Eye (tissue), 1 donor: ENCODE results near the gene RASGRP4.
A peak's percentile ranks its signal among the peaks of the same experiment; 100 is the strongest.
"Not testable (repeated sequence)": the region's sequence is repeated elsewhere in the genome, so short reads cannot be mapped to it uniquely, and the experiment has no call there.

ENCODE experiments used
- DNase-seq: peaks from one replicate; pipeline ENCODE4 v3.0.0-alpha.2; 2015

Gene RASGRP4

DNA sequence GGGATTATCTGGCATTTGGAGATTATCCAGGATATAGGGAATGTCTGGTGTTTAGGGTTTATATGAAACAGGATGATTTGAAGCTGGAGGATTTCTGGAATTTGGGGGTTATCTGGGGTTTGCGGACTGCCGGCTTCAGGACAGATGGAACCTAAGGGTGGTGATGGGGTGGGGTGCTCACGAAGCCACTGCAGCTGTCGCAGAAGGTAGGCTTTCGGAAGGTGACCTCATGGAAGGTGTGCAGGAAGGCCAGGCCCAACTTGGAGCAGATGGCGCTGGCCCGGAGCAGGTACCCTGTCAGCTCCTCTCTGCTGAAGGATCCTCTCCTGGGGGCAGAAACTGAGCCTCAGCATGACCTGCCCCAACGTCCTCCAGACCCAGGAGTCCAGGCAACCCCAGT lies 13.5 kb downstream of the RASGRP4 start:
- no peak for DNase-seq

DNA sequence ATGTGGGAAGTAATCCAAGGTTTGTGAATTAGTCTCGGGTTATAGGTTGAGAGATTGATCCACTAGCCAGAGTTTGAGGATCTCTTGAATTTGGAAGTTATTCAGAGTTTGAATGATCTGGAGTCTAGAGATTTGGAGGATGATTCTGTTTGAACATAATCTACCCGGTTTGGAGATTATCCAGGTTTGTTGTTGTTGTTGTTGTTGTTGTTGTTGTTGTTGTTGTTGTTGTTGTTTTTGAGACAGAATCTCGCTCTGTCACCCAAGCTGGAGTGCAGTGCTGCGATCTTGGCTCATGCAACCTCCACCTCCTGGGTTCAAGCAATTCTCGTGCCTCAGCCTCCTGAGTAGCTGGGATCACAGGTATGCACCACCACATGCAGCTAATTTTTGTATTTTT lies 14.1 kb downstream of the RASGRP4 start:
- not testable (repeated sequence) for DNase-seq

DNA sequence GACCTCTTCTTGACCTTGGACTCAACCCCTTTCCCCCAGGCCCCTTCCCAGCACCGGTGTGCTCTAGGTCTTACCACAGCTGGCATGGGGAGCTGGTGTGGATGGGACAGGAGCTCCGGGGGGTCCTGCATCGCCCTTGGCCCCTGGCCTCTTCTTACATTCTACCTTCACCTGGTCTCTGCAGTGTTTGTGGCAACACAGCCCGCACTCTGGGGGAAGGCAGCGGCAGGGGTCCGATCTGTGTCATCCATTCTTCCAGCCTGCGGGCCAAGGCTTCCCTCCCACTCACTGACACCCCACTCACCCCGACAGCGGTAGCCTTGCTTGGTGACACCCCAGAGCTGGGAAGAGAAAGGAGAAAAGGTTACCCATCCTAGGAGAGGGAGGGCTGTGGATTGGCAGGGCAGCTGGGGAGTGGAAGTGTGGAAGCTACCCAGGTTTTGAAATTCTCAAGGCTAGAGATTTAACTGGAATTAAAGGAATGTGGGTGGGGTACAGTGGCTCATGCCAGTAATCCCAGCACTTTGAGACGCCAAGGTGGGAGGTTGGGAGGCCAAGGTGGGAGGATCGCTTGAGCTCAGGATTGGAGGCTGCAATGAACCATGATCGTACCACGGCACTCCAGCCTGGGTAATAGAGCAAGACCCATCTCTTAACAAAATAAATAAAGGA lies 14.8 kb downstream of the RASGRP4 start:
- no peak for DNase-seq

DNA sequence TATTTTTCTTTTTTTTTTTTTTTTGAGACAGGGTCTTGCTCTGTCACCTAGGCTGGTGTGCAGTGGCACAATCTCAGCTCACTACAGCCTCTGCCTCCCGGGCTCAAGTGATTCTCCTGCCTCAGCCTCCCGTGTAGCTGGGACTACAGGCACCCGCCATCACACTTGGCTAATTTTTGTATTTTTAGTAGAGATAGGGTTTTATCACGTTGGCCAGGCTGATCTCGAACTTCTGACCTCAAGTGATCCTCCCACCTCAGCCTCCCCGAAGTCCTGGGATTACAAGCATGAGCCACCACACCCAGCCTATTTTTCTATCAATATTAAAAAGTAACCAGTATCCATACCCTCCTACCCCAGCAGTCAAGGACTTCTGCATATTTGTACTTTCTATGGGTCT lies 15.6 kb downstream of the RASGRP4 start:
- DNase-seq, result not testable (repeated sequence)

DNA sequence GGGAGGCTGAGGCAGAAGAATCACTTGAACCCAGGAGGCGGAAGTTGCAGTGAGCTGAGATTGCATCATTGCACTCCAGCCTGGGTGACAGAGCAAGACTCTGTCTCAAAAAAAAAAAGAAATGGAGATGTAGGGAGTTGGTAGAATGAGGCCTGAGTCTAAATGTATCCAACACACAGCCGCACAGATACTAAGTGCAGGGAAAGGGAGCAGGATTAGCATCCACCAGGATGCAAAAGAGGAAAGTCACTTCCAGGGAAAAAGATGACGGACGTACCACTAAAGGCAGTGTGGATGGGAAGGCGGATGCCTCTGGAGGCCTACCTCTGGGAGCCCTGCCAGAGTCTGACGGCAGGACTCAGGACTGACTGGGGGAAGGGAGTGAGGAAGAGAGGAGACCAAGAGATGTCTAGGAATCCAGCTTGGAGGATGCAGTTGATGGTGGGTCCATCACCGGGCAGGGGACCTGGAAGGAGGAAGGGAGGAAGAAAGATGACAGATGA lies 16.3 kb downstream of the RASGRP4 start:
- DNase-seq, result no peak

DNA sequence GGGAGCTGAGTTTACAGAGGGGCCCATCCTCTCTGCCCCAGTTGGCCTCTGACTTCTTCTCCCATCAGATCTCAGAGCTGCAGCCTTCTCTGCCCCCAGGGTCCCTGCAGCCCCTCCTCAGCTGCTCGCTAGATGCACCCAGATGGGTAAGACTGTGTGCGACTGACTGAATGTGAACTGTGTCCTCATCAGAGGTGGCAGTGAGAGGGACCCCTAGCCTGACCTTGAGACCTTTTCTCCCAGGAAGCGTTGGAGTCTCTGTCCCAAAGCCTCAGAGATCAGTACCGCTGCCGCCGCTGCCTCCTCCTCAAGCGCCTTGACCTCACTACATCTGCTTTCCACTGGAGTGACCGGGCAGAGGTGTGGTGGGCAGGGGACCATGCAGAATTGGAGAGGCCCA lies 20.7 kb downstream of the RASGRP4 start:
- DNase-seq, result no peak

DNA sequence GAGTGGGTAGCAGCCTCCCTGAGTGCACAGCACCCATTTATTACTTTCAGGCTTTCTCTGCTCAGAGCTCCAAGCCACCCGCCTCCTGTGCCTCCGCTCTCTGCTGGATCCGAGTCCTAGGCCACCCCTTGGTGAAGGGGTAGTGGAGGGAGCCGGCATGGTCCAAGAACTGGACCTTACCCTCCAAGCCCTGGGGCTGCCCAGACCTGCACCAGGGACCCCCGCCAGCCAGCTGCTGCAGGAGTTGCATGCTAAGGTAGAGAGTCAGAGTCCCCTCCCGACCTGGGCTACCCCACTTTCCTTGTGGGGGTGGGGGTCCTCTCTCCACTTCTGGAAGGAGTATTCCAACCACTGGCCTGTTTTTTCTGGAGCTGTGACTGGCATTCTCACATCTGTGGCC lies 21.2 kb downstream of the RASGRP4 start:
- DNase-seq, result no peak

DNA sequence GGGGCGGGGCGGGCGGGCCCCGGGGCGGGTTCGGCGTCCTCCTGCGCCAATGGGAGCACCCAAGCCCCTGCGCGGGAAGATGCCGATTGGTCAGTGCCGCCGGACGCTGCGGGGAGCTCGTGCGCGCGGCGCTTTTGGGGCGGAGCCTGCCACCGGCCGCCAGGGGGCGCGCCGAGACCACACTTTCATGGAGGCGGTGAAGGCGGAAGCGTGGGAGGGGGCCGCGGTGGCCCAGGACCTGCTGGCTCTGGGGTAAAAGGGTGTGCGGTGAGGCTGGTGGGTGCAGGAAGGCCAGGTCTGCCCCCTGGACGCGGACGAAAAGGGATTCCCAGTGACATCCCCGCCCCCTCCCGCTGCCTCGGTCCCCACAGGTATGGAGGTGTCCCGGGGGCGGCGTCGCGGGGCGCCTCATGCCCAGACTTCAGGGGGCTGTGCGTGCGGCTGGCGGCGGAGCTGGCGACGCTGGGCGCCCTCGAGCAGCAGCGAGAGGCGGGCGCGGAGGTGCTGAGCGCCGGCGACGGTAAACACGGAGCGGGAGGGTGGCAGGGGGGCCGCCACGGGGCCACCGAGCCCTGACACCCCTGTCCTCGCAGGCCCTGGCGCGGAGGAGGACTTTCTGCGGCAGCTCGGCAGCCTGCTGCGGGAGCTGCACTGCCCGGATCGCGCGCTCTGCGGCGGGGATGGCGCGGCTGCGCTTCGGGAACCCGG lies 22.9 kb downstream of the RASGRP4 start, which contains the start of gene FAM98C:
FAM98C (plus strand) TSS at position 127 of the 708 bp plus-strand sequence; CDS start at position 188, 61 bp downstream.
- peak; percentile 99 for DNase-seq

DNA sequence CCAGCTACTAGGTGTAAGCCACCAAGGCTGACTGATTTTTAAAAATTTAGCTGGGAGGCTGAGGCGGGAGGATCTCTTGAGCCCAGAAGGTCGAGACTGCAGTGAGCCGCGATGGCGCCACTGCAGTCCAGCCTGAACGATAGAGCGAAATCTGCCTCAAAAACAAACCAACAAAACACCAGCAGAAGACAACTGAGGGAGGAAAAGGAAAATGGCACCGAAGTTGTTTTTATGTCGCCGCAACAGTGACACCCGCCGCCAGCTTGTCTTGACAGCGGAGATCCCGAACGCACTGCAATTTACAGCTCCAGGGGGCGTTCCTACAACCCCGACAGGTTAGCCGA lies 23.4 kb downstream of the RASGRP4 start:
- DNase-seq, result no peak

DNA sequence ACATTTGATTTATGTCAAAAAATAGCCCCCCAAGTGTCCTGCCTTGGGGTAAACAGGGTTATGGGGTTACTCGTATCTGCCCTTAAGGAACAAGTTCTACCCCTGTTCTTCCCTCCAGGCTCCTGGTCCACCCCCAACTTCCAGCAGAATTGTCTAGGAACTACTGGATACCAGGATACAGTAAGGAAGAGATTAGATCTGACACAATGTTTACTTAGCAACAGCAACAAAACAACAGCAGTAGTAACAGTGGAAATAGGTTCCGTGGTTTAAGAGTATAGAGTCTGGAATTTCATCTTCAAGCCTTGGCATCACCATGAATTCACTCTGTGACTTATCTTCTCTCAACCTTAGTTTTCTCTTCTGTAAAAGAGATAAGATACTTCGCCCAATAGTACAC lies 24.9 kb downstream of the RASGRP4 start:
- no peak for DNase-seq

DNA sequence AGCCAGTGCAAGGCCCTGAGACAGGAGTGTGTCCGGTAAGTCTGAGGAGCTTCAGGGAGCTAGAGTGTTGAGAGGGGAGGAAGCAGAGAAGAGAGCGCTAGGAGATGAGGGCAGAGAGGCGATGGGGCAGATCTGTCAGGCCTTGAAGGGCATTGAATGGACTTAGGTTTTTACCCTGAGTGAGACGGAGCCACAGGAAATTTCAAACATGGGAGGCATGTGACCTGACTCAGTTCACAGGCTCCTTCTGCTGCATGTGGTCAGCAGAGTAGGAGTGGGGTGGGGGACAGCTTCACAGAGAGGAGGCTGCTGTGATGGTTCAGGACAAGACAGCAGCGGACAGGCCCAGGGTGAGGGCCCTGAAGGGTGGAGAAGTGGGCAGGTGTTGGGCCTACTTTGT lies 25.7 kb downstream of the RASGRP4 start:
- DNase-seq, result no peak

DNA sequence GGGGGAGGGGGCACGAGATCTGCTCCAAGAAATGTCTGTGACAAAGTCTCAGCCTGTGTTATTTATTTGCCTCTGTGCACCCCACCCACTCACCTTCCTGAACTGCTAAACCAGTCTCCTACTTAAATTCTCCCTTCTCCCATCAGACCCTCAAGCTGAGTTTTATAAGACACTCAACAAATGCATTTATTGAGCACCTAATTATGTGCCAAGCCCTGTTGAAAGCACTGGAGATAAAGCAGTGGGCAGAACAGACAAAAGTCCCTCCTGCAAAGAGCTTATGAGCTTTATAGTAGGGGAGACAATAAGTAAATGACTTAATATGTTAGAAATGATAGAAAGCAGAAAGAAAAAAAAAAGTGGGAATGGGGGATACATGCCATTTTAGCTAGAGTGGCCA lies 26.5 kb downstream of the RASGRP4 start:
- no peak for DNase-seq

DNA sequence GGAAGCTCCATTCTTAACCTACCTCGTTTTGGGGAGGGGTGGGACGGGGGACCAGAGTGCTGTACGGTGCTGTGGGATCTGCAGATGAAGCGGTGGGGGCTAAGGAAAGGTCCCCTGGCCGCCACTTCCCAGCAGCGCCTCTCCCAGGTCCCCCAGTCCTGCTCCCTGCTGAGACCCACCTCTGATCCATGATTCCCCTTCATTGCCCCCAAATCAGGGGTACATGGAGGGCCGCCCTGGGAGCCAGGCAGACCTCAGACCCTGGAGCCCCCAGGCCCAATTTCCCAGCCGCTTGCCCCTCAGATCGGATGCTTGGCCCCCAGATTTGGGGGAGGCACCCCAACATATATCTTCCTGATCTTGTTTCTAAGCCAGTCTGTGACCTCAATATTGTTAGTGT lies 26.9 kb downstream of the RASGRP4 start:
- DNase-seq, result no peak

DNA sequence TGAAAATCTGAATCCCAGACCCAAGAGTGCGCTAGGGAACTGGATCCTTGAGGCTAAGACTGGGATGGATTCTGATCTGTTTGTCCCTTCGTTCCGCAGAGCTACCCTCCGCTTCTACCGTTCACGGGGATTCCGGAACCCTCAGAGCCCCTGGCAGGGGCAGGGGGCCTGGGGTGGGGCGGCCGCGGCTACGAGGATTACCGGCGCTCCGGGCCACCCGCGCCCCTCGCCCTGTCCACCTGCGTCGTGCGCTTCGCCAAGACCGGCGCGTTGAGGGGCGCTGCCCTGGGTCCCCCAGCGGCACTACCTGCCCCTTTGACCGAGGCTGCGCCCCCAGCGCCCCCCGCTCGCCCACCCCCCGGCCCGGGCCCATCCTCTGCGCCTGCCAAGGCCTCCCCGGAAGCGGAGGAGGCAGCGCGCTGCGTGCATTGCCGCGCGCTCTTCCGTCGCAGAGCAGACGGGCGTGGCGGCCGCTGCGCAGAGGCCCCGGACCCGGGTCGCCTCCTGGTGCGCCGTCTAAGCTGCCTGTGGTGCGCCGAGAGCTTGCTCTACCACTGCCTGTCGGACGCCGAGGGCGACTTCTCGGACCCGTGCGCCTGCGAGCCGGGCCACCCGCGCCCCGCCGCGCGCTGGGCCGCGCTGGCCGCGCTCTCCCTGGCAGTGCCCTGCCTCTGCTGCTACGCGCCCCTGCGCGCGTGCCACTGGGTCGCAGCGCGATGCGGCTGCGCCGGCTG lies 30.5 kb downstream of the RASGRP4 start:
- DNase-seq, result no peak

DNA sequence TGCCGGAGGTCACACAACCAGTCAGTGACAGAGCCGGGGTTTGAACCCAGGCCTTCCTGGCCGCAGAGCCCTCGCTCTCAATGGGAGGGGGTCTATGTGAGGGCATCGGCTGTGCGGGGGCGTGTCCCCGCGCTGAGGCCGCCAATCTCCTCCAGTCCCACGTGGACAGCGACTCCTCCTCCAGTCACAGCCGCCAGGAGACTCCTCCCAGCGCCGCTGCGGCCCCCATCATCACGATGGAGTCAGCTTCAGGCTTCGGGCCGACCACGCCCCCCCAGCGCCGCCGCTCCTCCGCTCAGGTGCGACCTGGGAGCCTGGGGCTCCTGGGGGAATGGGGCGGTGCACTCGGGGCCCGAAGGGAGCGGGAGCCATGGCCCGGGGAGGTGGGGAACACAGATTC lies 31.5 kb downstream of the RASGRP4 start:
- DNase-seq, result peak; percentile 71

DNA sequence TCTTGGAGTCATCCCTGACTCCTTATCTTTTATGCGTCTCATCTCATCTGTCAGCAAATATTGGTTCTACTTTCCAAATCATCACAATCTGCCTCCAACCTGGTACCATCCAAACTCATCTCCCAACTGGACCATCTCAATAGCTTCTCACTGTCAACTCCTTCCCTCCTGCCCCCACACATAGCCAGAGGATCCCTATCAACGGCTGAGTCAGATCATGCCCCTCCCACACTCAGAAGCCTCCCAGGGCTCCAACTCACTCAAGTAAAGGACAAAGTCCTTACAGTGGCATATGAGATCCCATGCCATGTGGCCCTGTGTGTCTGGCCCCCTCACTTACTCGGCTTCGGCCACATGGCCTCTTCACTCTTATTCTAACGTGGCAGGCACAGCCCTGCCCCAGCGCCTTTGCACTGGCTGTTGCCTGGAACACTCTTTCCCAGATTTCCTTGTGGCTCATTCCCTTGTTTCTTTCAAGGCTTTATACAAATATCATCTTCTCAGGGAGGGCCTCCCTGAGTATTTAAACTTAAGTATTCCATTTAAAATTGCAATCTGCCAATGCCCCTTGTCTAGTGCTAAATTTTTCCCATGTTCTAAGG lies 33.2 kb downstream of the RASGRP4 start:
- no peak for DNase-seq

DNA sequence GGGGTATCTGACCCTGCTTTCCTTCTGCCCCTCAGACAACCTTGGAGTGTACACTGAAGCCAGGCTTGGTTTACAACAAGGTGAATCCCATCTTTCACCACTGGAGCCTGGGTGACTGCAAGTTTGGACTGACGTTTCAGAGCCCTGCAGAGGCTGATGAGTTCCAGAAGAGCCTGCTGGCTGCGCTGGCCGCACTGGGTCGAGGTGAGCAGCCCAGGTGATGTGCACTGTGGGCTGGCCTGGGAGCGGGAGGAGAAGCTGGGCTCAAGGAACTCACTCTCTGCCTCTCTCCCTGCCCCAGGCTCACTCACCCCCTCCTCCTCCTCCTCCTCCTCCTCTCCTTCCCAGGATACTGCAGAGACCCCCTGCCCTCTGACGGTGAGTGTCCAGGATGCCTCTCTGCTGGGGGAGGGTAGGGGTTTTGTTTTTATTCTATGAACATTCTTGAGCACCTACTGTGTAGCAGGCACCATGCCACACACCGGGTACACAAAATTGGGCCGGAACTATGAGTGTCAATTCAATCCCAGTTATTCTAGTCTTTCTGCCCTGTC lies 34.0 kb downstream of the RASGRP4 start:
- no peak for DNase-seq

DNA sequence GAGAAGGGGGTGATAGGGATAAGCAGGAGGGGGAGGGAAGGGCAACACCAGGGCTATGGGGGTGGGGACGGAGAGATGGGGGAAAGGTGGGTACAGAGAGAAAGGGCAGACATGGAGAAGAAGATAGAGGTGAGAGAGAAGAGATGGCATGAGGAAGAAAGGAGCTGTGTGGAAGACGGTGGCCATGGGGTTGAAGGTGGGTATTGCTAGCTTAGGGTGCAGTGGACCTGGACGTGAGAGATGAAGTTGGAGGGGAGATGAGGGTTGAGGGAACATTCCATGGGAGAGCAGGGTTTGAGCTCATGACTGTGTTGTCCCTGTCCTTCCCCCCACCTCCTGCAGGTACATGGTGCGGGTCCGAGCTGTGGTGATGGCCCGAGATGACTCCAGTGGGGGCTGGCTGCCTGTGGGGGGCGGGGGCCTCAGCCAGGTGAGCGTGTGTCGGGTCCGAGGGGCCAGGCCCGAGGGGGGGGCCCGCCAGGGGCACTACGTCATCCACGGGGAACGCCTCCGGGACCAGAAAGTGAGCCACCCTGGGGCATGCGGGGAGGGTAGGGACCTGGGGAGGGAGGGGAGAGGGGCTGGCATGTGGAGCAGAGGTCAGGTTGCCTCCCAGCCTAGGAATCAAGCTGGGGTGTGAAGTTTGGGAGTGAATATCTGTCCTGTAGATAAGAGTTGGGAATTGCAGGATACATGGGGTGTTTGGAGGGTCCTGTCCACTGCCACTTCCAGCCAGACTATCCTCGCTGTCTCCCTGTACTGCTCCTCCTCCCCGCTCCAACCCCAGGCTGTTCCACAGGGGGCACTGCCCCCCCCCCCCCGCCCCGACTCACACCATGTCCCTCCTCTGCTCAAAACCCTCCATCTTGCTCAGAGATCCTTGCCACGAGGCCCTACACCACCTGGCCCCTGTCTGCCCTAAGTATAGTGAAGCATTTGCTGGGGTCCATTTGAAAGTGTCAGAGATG lies 35.8 kb downstream of the RASGRP4 start:
- no peak for DNase-seq

DNA sequence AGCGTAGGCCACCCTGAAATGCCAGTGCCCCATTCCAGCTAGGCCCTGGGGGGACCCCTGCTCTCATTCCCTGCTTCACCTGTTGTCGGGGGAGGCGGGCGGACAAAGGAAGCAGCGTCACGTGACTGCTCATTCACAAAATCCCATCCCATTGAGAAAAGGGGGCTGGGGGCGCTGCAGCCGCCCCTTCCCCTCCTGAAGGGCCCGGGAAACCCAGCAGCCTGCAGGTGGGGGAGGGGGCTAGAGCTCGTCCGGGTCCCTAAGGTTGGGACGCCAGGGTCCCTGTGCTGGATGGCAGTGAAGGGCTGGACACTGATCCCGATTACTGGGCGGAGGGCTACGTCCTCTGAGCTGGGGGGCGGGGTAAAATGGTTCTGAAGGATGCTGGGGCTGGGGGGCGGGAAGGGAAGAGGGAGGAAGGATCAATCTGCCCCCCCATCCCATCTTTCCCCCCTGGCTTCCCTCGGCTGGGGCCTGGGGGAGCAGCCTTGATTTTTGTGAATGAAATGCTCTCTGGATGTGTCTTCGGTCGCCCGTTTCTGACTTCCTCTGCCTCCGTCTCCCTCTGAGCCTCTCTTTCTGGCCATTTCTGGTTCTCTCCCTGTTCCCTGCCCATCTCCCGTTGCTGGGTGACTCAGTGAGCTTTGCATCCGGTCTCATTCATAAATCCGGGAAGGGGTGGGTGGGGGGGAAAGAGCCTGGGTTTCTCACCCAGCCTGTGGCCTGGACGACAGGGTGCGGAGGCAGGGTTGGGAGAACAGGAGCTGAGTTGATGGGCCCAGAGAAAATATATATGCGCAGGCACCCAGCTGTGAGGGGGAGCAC lies 36.7 kb downstream of the RASGRP4 start:
- DNase-seq, result peak; percentile 64

DNA sequence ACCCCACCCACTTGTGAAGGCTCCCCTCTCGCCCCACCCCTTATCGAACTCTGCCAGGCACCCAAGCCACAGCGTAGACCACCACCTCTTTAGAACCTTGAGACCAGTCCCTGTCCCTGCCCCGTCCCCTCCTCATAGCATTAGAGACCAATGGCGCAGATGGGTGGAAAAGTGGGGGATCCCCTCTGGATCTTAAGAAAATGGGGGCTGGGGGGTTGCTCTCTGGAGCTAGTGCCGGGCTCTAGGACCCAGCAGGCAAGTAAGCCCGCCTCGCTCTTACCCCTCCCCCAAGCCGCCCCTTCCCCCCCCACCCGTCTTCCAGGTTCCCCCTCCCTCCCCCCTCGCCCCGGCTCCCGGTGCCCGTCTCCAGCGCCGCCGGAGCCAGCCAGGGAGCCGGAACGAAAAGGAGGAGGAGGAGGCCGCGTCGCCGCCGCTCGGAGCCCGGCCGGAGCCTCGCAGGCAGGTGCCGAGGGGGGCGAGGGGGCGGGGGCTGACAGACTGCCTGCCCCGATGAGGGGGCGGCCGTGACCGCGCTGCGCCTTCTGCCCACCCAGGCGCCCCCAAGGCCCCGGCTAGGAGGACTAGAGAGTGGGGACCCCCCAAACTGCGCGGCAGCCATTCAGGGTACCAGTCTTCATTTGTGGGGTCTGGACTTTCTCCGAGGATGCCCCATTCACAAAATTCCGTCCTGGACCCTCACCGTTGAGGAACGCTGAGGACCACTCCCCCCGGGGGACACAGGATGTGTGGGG lies 37.5 kb downstream of the RASGRP4 start, which contains the start of gene SPRED3:
SPRED3 (plus strand) TSS at position 349 of the 752 bp plus-strand sequence. CDS start 1,606 bp downstream, outside the sequence.
- no peak for DNase-seq
